GOT3 (cell line): Measurements from ENCODE around the gene DYRK1B.
"Not testable (repeated sequence)": the region's sequence is repeated elsewhere in the genome, so short reads cannot be mapped to it uniquely, and the experiment has no call there.

Experiments
- DNase-seq: peaks from one replicate; lab custom pipeline; 2025; ENCODE audit warnings: mixed read lengths; lab: John Stamatoyannopoulos, UW

The DYRK1B gene

DNA sequence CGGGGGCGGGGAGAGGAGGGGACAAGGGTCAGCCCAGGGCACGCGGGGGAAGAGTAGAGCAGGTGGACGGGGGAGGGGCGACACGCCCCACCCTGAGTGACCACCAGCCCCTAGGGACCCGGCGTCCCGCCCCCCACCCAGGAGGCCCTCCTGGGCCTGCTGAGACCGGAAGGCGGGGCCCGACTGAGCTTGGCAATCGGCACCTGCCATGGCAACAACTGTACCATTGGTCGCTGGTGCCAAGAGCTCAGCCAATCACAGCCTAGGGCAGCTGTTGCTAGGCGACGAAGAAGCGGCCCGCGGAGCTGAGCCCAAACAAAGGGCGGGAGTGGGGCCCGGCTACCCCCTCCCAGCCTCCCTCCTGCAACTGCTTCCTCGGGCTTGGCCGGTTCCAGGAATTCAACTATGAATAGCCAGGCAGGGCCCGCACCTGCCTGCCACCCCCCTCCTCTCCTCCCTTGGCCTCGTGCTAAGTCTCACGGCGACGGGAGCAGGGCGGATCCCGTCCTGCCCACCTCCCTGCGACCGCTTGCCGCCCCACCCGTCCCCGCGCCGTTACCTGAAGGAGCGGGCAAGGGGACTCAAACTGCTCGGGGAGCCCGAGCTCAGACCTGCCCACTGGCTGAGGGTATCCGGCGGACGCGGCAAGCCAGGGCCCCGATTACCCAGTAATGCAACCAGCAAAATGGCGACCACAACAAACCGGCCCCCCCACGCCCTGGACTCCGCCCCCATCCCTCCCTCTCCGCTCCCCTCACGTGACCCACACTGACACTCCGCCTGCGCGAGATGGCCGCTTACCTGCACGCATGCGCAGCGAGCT lies at the start of gene DYRK1B:
DYRK1B (minus strand) TSS at position 699 of the 823 bp plus-strand sequence. CDS start 2,295 bp downstream, outside the sequence.
- DNase-seq, result peak; percentile 45

DNA sequence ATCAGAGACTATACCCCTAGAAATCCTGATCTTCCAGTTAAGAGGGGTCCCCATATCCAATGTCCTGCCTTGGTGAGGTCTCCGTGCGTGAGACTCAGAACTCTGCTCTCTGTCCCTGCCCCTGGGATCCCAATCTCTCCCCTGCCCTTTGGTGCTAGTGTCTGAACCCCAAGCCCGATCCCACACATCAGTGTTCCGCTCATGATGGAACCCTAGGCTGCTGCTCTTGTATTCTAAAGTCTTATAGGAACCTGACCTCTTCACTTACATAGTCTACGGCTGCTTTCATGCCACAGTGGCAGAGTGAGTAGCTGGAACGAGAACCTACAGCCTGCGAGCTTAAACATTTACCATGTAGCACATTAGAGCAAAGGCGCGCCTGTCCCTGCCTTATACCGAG lies 48.7 kb upstream of the DYRK1B start:
- DNase-seq, result not testable (repeated sequence)

DNA sequence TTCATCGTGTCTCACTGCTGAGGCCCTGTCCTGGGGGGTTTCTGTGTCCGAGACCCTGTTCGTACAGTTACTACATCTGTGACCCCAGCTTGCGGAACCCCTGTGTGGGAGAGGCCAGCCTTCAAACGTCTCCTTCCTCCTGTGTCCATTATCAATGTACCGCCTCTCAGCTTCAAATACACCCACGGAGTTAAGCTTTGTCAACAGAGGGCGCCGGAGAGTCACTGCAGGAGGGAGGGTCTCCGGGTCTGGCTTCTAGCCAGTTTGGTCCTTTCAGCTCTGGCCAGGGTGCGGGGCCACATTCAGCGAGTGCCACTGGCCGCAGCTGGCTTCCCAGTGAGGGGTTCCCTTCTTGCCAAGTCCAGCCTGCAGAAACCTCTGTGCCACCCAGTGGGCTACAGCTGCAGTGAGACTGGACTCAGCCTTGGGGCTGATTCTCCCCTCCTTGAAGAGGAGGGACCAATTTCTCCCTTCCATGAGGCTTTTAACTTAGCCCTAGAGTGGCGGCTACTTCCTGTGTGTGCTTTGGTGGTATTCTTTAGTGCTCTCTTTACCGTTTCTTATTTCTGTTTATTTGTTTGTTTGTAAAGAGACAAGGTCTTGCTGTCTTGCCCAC lies 47.6 kb upstream of the DYRK1B start:
- DNase-seq, result not testable (repeated sequence)

GRCh38 chr19:39880241-39880640 lies 46.3 kb upstream of the DYRK1B start:
- DNase-seq, result not testable (repeated sequence)

DNA sequence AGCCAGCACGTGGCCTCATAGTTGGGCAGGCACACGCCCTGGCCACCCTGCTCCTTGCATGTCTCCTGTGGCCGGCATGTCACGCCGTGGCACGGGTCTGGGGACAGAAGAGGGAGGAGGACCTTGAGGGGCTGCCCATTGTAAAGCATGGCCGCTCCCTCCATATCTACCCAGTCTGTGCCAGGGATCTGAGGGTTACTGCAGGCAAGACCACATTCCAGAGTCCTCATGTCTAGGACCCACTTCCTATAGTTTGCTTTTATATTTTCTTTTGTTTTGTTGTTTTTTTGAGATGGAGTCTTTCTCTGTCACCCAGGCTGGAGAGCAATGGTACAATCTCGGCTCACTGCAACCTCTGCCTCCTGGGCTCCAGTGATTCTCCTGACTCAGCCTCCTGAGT lies 45.8 kb upstream of the DYRK1B start:
- DNase-seq, result not testable (repeated sequence)

DNA sequence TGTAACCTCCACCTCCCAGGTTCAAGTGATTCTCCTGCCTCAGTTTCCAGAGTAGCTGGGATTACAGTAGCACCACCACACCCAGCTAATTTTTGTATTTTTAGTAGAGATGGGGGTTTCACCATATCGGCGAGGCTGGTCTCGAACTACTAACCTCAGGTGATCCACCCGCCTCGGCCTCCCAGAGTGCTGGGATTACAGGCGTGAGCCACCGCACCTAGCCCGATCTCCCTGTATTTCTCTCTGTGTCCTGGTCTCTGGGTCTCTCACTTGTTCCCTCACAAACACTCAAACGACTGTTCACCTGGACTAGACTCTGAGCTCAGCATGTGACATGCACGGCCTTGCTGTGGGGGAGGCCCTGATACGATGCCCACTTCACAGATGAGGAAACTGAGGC lies 44.9 kb upstream of the DYRK1B start:
- not testable (repeated sequence) for DNase-seq

DNA sequence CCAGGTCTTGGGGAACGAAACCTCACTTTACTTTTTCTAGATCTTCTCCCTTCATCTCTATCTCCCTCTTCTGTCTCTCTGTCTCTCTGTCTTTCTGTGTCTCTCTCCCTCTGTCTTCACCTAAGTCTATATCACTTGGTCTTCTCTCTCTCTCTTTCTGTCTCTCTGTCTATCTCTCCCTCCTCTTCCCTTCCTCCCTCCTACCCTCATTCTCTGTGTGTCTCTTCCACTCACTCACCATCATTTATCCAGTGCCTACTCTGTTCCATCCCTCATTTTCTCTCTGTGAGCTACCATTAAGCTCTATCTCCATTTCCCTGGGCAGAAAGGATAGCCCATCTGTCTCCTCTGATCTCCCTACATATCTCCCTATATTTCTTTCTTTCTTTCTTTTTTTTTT lies 44.4 kb upstream of the DYRK1B start:
- no peak for DNase-seq

DNA sequence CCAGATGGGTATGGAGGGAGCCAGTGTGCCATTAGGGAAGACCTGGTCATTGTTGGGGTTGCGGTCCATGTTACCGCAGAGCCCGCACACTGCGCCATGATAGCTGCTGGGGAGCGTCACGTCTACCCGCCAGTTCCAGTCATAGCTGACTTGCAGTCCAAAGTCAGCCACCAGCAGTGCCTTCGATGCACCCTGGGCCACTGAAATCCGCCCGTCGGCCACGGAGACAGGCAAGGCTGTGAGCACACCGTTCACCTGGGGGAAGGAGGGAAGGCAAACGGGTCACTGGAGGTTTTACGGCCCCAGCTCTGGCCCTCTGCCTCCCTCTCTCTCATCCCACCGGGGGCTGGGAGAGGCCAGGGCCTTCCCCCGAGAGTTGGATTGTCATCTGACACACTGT lies 44.0 kb upstream of the DYRK1B start:
- DNase-seq, result not testable (repeated sequence)

DNA sequence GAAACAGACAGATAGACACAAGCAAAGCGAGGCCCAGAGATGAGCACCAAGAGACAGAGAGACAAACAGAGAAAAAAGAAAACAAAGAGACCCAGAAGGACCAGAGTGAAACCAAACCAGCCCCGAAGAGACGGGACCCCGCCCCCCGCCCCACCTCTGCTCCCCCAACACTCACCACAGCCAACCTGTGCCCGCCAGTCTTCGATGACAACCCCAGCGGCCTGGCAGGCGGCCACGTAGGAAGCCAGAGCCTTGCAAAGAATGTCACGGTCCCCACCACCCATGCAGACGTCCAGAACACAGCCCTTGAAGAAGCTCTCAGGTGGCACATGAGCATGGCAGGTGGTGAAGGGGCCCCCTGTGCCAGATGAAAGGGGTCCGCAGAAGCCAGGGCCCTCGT lies 43.5 kb upstream of the DYRK1B start:
- not testable (repeated sequence) for DNase-seq

GRCh38 chr19:39876486-39876885 lies 42.5 kb upstream of the DYRK1B start:
- DNase-seq, result not testable (repeated sequence)

DNA sequence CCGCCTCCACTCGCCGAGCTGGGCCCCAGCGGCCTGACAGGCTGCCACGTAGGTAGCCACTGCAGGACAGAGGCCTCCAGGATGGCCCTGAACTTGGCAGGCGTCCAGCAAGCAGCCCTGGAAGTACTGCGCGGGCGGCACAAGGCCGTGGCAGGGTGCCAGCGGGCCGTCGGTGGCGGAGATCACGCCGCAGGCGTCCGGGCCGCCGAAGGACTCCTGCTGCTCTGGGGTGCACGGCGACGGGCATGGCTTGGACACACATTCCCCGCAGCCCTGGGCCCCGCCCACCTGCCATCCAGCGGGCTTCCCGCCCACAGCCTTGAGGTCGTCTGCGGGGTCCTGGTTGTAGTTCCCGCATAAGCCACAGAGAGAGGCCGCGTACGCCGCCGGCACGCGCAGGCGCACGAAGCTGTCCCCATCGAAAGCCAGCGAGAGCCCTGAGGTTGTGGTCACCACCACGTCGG lies 41.5 kb upstream of the DYRK1B start:
- DNase-seq, result not testable (repeated sequence)

DNA sequence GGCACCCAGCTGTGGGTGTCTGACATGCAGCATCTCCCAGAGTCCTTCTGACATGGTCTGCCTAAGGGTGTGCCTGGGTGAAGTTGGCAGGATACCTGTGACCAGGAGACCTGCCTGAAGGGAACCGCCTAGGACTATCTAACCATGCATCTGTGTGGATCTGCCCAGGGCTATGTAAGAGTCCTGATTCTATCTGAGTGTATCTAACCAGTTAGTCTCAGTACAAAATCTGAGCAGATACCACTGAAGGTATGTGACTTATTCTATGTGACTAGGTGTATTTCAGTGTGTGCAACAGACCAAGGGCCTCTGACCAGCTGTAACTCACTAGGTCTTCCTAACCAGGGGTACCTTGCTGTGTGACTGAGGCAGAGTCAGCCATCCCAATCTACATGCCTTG lies 40.4 kb upstream of the DYRK1B start:
- no peak for DNase-seq

- no peak for DNase-seq
Measured at GRCh38 chr19:39873385-39873784, 39.4 kb upstream of the DYRK1B start.

- no peak for DNase-seq
Measured at GRCh38 chr19:39871886-39872866, 38.2 kb upstream of the DYRK1B start.

DNA sequence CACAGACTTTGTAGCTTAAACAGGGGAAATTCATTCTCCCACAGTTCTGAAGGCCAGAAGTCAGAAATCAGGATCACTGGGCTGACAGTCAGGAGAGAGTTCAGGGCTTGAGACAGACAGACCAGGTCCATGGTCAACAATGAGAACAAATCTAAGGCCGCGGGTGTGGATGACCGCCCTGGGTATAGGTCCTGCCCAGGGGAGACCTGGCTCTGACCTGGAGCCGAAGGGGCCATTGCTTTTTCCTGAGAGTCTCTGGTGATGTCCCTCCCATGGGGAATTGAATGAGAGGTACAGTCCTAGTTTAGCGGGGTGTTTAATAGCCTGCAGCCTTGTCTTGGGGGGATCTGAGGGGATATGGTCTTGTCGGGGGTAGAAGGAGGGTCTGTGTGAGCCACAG lies 37.4 kb upstream of the DYRK1B start:
- no peak for DNase-seq

- DNase-seq, result no peak
Measured at GRCh38 chr19:39870171-39870971, 36.4 kb upstream of the DYRK1B start.

- DNase-seq, result no peak
Measured at GRCh38 chr19:39867952-39868351, 34.0 kb upstream of the DYRK1B start.

DNA sequence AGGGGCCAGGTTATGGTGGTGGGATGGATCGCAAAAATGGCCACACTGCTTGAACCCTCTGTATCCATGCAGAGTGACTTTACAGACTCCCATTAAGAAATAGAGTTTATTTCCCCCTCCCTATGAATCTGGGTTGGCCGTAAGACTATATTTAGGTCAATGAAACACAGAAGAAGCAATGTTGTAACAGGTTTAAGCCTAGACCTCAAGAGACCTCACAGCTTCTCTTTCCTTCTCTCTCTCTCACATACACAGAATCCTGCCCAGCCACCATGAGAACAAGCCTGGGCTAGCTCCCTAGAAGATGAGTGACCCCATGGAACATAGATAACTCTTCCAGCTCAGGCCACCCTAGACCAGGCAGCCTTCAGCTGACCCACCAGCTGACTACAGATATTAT lies 33.2 kb upstream of the DYRK1B start:
- no peak for DNase-seq

GRCh38 chr19:39865953-39866352 lies 32.0 kb upstream of the DYRK1B start:
- no peak for DNase-seq

DNA sequence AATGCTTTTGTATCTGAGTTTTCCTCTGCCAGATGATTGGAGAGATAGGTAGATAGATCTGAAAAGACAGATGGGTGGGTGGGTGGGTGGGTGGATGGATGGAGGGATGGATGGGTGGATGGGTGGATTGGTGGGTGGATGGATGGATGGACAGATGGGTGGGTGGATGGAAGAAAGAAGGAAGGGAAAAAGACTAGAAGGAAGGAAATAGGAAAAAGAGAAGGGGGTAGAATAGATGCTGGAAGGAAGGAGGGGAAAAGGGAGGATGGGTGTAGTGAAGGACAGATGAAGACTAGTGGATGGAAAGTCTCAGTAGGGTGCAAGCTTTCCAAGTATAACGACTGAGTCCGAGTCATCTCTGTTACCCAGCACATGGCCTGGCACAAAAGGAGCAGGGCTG lies 31.2 kb upstream of the DYRK1B start:
- DNase-seq, result no peak

DNA sequence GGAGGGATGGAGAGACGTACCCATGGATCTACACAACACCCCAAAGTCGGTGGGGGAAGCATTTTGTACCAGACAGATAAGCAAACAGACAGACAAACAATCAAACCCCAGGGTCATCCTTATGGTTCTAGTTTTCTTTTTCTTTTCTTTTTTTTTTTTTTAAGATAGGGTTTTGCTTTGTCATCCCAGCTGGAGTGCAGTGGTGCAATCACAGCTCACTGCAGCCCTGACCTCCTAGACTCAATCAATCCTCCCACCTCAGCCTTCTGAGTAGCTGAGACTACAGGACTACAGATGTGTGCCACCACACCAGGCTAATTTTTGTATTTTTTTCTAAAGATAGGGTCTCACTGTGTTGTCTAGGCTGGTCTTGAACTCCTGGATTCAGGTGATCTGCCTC lies 30.2 kb upstream of the DYRK1B start:
- DNase-seq, result no peak
